ENCODE measurements around the gene TUBB8.

Gene TUBB8

GRCh38 chr10:48996-49395 lies at the start of gene TUBB8:
TSS of gene TUBB8 (minus strand) at chr10:49296. CDS start at chr10:49238, 58 bp downstream.
- Histone ChIP-seq H3K27me3 (no peaks in the 10 kb centered on the region), H3K9me3 (no peaks in the 10 kb centered on the region), H3K4me3 (ENCODE audit: low read depth in 1 of 2, low read length in 1 of 2) (no peak within 1 kb of the TSS), H3K36me3 (no peaks in the 10 kb centered on the region), H3K27ac (no peak within 1 kb of the TSS), H3K4me1 (ENCODE audit: control insufficient read depth in 1 of 2, insufficient read depth in 1 of 2, low read depth in 1 of 2, low read length in 1 of 2) (no peaks in the 10 kb centered on the region)
- no peak for TF ChIP-seq CTCF (IDR thresholded peaks at IDR 0.05)

- H3K4me1 ChIP-seq (ENCODE audit: control insufficient read depth in 1 of 2, insufficient read depth in 1 of 2, low read depth in 1 of 2, low read length in 1 of 2), result no peaks in the 10 kb centered on the region
- H3K27ac ChIP-seq, result no peak overlapping the region
- no peaks in the 10 kb centered on the region for H3K27me3 ChIP-seq
- no peaks in the 10 kb centered on the region for H3K36me3 ChIP-seq
- H3K4me3 ChIP-seq (ENCODE audit: low read depth in 1 of 2, low read length in 1 of 2), result no peak overlapping the region
- no peaks in the 10 kb centered on the region for H3K9me3 ChIP-seq
- TF ChIP-seq CTCF (IDR thresholded peaks at IDR 0.05), result no peak
These were observed 47.4 kb upstream of the TUBB8 start for GRCh38 chr10:96466-96865.

- TF ChIP-seq CTCF (IDR thresholded peaks at IDR 0.05), result no peak
- H3K9me3 ChIP-seq, result no peaks in the 10 kb centered on the region
These were observed 46.4 kb upstream of the TUBB8 start for GRCh38 chr10:95356-96115.

DNA sequence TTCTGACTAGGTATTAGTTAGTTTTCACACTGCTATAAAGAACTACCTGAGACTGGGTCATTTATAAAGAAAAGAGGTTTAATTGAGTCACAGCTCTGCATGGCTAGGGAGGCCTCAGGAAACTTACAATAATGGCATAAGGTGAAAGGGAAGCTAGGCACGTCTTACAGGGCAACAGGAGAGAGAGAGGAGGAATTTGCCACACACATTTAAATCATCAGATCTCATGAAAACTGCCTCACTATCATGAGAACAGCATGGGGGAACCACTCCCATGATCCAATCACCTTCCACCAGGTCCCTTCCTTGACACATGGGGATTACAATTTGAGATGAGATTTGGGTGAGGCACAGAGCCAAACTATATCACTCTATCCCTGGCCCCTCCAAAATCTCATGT lies 45.5 kb upstream of the TUBB8 start:
- no peak for TF ChIP-seq CTCF (IDR thresholded peaks at IDR 0.05)
- H3K9me3 ChIP-seq, result no peaks in the 10 kb centered on the region
- no peak overlapping the region for H3K4me3 ChIP-seq (ENCODE audit: low read depth in 1 of 2, low read length in 1 of 2)
- no peaks in the 10 kb centered on the region for H3K27me3 ChIP-seq
- no peak overlapping the region for H3K27ac ChIP-seq
- no peaks in the 10 kb centered on the region for H3K36me3 ChIP-seq
- no peaks in the 10 kb centered on the region for H3K4me1 ChIP-seq (ENCODE audit: control insufficient read depth in 1 of 2, insufficient read depth in 1 of 2, low read depth in 1 of 2, low read length in 1 of 2)

More at GRCh38 chr10:95356-96115, 46.4 kb upstream of the TUBB8 start:
- no peaks in the 10 kb centered on the region for H3K27me3 ChIP-seq
- no peaks in the 10 kb centered on the region for H3K4me1 ChIP-seq (ENCODE audit: control insufficient read depth in 1 of 2, insufficient read depth in 1 of 2, low read depth in 1 of 2, low read length in 1 of 2)
- no peaks in the 10 kb centered on the region for H3K36me3 ChIP-seq
- no peak overlapping the region for H3K4me3 ChIP-seq (ENCODE audit: low read depth in 1 of 2, low read length in 1 of 2)
- H3K27ac ChIP-seq, result no peak overlapping the region

DNA sequence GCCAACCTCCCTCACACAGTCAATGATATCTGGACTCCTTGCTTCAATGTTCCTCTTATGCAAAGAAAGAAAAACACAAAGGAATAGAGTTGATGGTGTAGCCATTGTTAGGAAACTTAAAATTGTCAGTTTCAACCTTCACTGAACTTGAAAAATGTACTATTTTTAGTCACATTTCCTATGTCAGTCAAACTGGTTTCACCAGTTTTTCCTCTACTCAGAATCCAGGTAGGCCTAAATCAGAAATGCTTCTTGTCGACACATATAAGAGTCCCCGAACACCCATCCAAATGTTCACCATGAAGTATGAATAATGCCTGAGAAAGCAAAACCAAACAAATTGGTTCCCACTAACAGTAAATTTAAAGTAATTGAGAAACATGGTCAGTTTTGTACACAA lies 43.8 kb upstream of the TUBB8 start:
- no peak for TF ChIP-seq CTCF (IDR thresholded peaks at IDR 0.05)
- Histone ChIP-seq H3K36me3 (no peaks in the 10 kb centered on the region), H3K27ac (no peak overlapping the region)

More for the DNA sequence above, 43.8 kb upstream of the TUBB8 start:
- Histone ChIP-seq H3K4me1 (ENCODE audit: control insufficient read depth in 1 of 2, insufficient read depth in 1 of 2, low read depth in 1 of 2, low read length in 1 of 2) (no peaks in the 10 kb centered on the region), H3K4me3 (ENCODE audit: low read depth in 1 of 2, low read length in 1 of 2) (no peak overlapping the region), H3K9me3 (no peaks in the 10 kb centered on the region), H3K27me3 (peaks cover 10% of the 10 kb centered on the region)

Data from neutrophil (primary cell).